ENCODE data around the gene MYL5. TPM values are rescaled to one million over a fixed set of nuclear protein-coding genes. Genes with fewer than 3 reads are reported as not detected.

Gene MYL5
- total and polyA plus RNA-seq, 2 donors: 32.9 to 34.1 TPM

- Histone ChIP-seq H3K4me1 (ENCODE audit: control insufficient read depth in 2 of 2, insufficient read depth in 2 of 2, low read length in 2 of 2) (peaks cover 19 to 25% of the 10 kb centered on the region in 2 donors), H3K9me3 (ENCODE audit: control insufficient read depth in 2 of 2, insufficient read depth in 1 of 2, low read length in 1 of 2) (no peaks in the 10 kb centered on the region), H3K27me3 (ENCODE audit: control insufficient read depth in 2 of 2, insufficient read depth in 1 of 2, low read length in 1 of 2) (peaks cover 3 to 26% of the 10 kb centered on the region in 2 donors), H3K36me3 (ENCODE audit: control insufficient read depth in 2 of 2, insufficient read depth in 2 of 2, low read length in 1 of 2) (peaks cover 13 to 18% of the 10 kb centered on the region in 2 donors), H3K27ac (ENCODE audit: low read depth in 1 of 2, low read length in 1 of 2) (no peak overlapping the region), H3K4me3 (ENCODE audit: low read length in 2 of 2) (no peak overlapping the region)
- 91% methylated on average over 19 of the region's 19 CpGs for WGBS
- no peak for DNase-seq (ENCODE audit: low read depth in 6 of 9, low spot score in 9 of 9)
Observed at GRCh38 chr4:675980-676870, 1.9 kb downstream of the MYL5 start.

- H3K4me1 ChIP-seq (ENCODE audit: control insufficient read depth in 2 of 2, insufficient read depth in 2 of 2, low read length in 2 of 2): peaks cover 19 to 25% of the 10 kb centered on the region in 2 donors
- H3K27ac ChIP-seq (ENCODE audit: low read depth in 1 of 2, low read length in 1 of 2): no peak overlapping the region
- H3K27me3 ChIP-seq (ENCODE audit: control insufficient read depth in 2 of 2, insufficient read depth in 1 of 2, low read length in 1 of 2): peaks cover 3 to 26% of the 10 kb centered on the region in 2 donors
- 96% methylated on average over 8 of the region's 8 CpGs for WGBS
- no peaks in the 10 kb centered on the region for H3K9me3 ChIP-seq (ENCODE audit: control insufficient read depth in 2 of 2, insufficient read depth in 1 of 2, low read length in 1 of 2)
- no peak overlapping the region for H3K4me3 ChIP-seq (ENCODE audit: low read length in 2 of 2)
- peaks cover 6 to 12% of the 10 kb centered on the region in 2 donors for H3K36me3 ChIP-seq (ENCODE audit: control insufficient read depth in 2 of 2, insufficient read depth in 2 of 2, low read length in 1 of 2)
- DNase-seq (ENCODE audit: low read depth in 6 of 9, low spot score in 9 of 9): no peak
Observed at GRCh38 chr4:676871-677235, 2.5 kb downstream of the MYL5 start.

DNA sequence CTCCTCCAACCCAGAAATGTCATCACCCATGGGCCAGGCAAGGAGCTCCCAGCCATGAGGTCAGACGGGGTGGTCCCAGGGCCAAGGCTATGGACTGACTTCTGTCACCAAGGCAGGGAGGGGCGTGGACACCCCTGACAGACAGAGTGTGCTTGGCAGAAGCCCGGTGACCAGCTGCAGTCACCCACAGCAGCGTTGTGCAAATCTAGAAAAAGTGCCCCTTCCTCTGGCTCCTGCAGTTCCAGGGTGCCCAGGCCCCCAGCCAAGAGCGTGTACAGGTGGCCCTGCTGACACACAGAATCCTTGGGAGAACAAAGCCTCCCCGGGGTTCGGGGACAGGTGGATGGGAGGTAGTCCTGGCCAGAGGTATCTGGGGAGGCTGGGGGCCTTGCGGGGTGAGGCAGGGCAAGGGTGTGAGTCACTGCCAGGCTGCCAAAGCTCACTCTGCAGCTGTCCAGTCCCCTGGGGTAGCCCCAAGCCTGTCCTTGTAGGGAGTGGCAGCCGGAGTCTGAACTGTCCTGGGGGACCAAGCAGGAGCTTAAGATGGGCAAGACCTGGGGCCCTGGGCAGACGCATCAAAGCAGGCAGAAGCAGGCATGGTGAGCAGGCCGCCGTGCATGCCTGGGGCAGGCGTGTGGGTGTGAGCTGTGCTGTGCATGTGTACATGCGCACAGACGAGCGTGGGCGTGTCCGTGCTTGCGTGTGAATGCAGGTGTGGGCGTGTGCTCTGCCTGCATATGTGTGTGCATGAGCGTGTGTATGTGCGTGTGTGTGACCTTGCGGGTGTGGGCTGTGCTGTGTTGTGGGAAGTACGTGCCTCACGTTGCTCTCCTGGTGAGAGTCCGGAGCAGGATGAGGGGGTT is 3.3 kb downstream of the MYL5 start:
- Histone ChIP-seq H3K36me3 (ENCODE audit: control insufficient read depth in 2 of 2, insufficient read depth in 2 of 2, low read length in 1 of 2) (peaks cover 0 to 4% of the 10 kb centered on the region in 2 donors), H3K4me3 (ENCODE audit: low read length in 2 of 2) (no peak overlapping the region), H3K4me1 (ENCODE audit: control insufficient read depth in 2 of 2, insufficient read depth in 2 of 2, low read length in 2 of 2) (peaks cover 19 to 25% of the 10 kb centered on the region in 2 donors), H3K27me3 (ENCODE audit: control insufficient read depth in 2 of 2, insufficient read depth in 1 of 2, low read length in 1 of 2) (peaks cover 3 to 26% of the 10 kb centered on the region in 2 donors), H3K9me3 (ENCODE audit: control insufficient read depth in 2 of 2, insufficient read depth in 1 of 2, low read length in 1 of 2) (no peaks in the 10 kb centered on the region), H3K27ac (ENCODE audit: low read depth in 1 of 2, low read length in 1 of 2) (no peak overlapping the region)
- WGBS: 89% methylated on average over 26 of the region's 26 CpGs
- no peak for DNase-seq (ENCODE audit: low read depth in 6 of 9, low spot score in 9 of 9)

GRCh38 chr4:678331-679103 is 4.2 kb downstream of the MYL5 start:
- Histone ChIP-seq H3K27me3 (ENCODE audit: control insufficient read depth in 2 of 2, insufficient read depth in 1 of 2, low read length in 1 of 2) (peaks cover 3 to 26% of the 10 kb centered on the region in 2 donors), H3K36me3 (ENCODE audit: control insufficient read depth in 2 of 2, insufficient read depth in 2 of 2, low read length in 1 of 2) (no peaks in the 10 kb centered on the region), H3K4me1 (ENCODE audit: control insufficient read depth in 2 of 2, insufficient read depth in 2 of 2, low read length in 2 of 2) (peaks cover 14 to 21% of the 10 kb centered on the region in 2 donors), H3K4me3 (ENCODE audit: low read length in 2 of 2) (no peak overlapping the region), H3K27ac (ENCODE audit: low read depth in 1 of 2, low read length in 1 of 2) (no peak overlapping the region), H3K9me3 (ENCODE audit: control insufficient read depth in 2 of 2, insufficient read depth in 1 of 2, low read length in 1 of 2) (no peaks in the 10 kb centered on the region)
- WGBS: 93% methylated on average over 14 of the region's 14 CpGs
- no peak for DNase-seq (ENCODE audit: low read depth in 6 of 9, low spot score in 9 of 9)

DNA sequence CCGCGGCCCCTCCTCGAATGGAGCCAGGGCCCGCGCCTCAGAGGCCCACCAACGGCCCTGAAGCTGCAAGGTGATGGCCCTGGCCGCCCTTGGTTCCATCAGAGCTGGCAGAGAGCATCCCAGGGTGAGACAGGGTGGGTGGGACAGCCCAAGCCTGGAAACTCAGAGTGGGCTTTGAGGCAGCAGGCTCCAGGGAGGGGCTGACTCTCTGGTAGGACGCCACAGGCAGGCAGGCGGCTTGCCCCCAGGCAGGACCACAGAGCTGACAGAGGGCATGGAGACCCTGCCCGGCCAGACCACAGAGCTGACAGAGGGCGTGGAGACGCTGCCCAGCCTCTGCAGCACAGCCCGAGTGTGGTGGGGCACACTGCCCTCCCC is 4.8 kb downstream of the MYL5 start:
- DNase-seq (ENCODE audit: low read depth in 6 of 9, low spot score in 9 of 9): no peak
- H3K4me3 ChIP-seq (ENCODE audit: low read length in 2 of 2): no peak overlapping the region
- H3K36me3 ChIP-seq (ENCODE audit: control insufficient read depth in 2 of 2, insufficient read depth in 2 of 2, low read length in 1 of 2): no peaks in the 10 kb centered on the region
- peaks cover 3 to 26% of the 10 kb centered on the region in 2 donors for H3K27me3 ChIP-seq (ENCODE audit: control insufficient read depth in 2 of 2, insufficient read depth in 1 of 2, low read length in 1 of 2)
- H3K27ac ChIP-seq (ENCODE audit: low read depth in 1 of 2, low read length in 1 of 2): no peak overlapping the region
- 95% methylated on average over 13 of the region's 13 CpGs for WGBS
- H3K4me1 ChIP-seq (ENCODE audit: control insufficient read depth in 2 of 2, insufficient read depth in 2 of 2, low read length in 2 of 2): peaks cover 11 to 24% of the 10 kb centered on the region in 2 donors
- H3K9me3 ChIP-seq (ENCODE audit: control insufficient read depth in 2 of 2, insufficient read depth in 1 of 2, low read length in 1 of 2): no peaks in the 10 kb centered on the region

DNA sequence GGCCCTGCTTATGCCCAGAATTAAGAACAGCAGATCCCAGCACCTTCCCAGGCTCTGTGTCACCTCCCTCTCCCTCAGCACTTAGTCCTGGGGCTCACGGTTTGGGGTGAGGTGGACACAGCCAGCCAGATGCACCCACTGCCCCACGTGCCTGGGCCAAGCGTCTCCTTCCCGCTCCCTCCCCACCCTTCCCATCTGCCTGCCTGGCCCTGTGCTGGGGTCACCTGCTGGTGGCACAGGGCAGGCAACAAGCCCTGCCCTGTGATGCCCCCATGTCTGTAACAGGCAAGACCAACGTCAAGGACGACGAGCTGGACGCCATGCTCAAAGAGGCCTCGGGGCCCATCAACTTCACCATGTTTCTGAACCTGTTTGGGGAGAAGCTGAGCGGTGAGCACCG is 5.3 kb downstream of the MYL5 start:
- Histone ChIP-seq H3K4me1 (ENCODE audit: control insufficient read depth in 2 of 2, insufficient read depth in 2 of 2, low read length in 2 of 2) (peaks cover 11 to 27% of the 10 kb centered on the region in 2 donors), H3K36me3 (ENCODE audit: control insufficient read depth in 2 of 2, insufficient read depth in 2 of 2, low read length in 1 of 2) (no peaks in the 10 kb centered on the region), H3K4me3 (ENCODE audit: low read length in 2 of 2) (no peak overlapping the region), H3K27ac (ENCODE audit: low read depth in 1 of 2, low read length in 1 of 2) (no peak overlapping the region), H3K27me3 (ENCODE audit: control insufficient read depth in 2 of 2, insufficient read depth in 1 of 2, low read length in 1 of 2) (peaks cover 3 to 26% of the 10 kb centered on the region in 2 donors), H3K9me3 (ENCODE audit: control insufficient read depth in 2 of 2, insufficient read depth in 1 of 2, low read length in 1 of 2) (no peaks in the 10 kb centered on the region)
- DNase-seq (ENCODE audit: low read depth in 6 of 9, low spot score in 9 of 9): no peak
- WGBS: 96% methylated on average over 11 of the region's 11 CpGs

GRCh38 chr4:680091-680490 is 5.7 kb downstream of the MYL5 start:
- H3K4me1 ChIP-seq (ENCODE audit: control insufficient read depth in 2 of 2, insufficient read depth in 2 of 2, low read length in 2 of 2): peaks cover 7 to 23% of the 10 kb centered on the region in 2 donors
- H3K36me3 ChIP-seq (ENCODE audit: control insufficient read depth in 2 of 2, insufficient read depth in 2 of 2, low read length in 1 of 2): no peaks in the 10 kb centered on the region
- H3K27me3 ChIP-seq (ENCODE audit: control insufficient read depth in 2 of 2, insufficient read depth in 1 of 2, low read length in 1 of 2): peaks cover 3 to 26% of the 10 kb centered on the region in 2 donors
- no peaks in the 10 kb centered on the region for H3K9me3 ChIP-seq (ENCODE audit: control insufficient read depth in 2 of 2, insufficient read depth in 1 of 2, low read length in 1 of 2)
- no peak overlapping the region for H3K4me3 ChIP-seq (ENCODE audit: low read length in 2 of 2)
- WGBS: 95% methylated on average over 9 of the region's 9 CpGs
- no peak overlapping the region for H3K27ac ChIP-seq (ENCODE audit: low read depth in 1 of 2, low read length in 1 of 2)
- DNase-seq (ENCODE audit: low read depth in 6 of 9, low spot score in 9 of 9): no peak

- Histone ChIP-seq H3K4me3 (ENCODE audit: low read length in 2 of 2) (no peak overlapping the region), H3K9me3 (ENCODE audit: control insufficient read depth in 2 of 2, insufficient read depth in 1 of 2, low read length in 1 of 2) (no peaks in the 10 kb centered on the region), H3K36me3 (ENCODE audit: control insufficient read depth in 2 of 2, insufficient read depth in 2 of 2, low read length in 1 of 2) (no peaks in the 10 kb centered on the region), H3K27ac (ENCODE audit: low read depth in 1 of 2, low read length in 1 of 2) (no peak overlapping the region), H3K27me3 (ENCODE audit: control insufficient read depth in 2 of 2, insufficient read depth in 1 of 2, low read length in 1 of 2) (peaks cover 3 to 26% of the 10 kb centered on the region in 2 donors), H3K4me1 (ENCODE audit: control insufficient read depth in 2 of 2, insufficient read depth in 2 of 2, low read length in 2 of 2) (peaks cover 3 to 18% of the 10 kb centered on the region in 2 donors)
- no peak for DNase-seq (ENCODE audit: low read depth in 6 of 9, low spot score in 9 of 9)
- whole genome bisulfite sequencing: 86% methylated on average over 17 of the region's 17 CpGs
Observed at GRCh38 chr4:680551-680927, 6.2 kb downstream of the MYL5 start.
